Liver (tissue), 3 donors: ENCODE results near the gene XRCC1.

Source experiments
- ATF3 ChIP-seq: IDR thresholded peaks from 2 replicates; pipeline ENCODE4 v1.6.1; 2016; ENCODE audit warnings: antibody characterized with exemption
- CTCF ChIP-seq: fragments of 150-350 bp; IDR thresholded peaks from 2 replicates; pipeline ENCODE4 v1.5.1; 2017; ENCODE audit warnings: improper control_type of control experiment, low read depth, low read length; ENCODE audit not compliant: missing input control
- EGR1 ChIP-seq, 2 donors: IDR thresholded peaks; 2 replicates each; pipeline ENCODE4 v1.6.1; 2016 to 2018; ENCODE audit warnings: antibody characterized with exemption in 2 of 2, low read depth in 2 of 2
- FOXA2 ChIP-seq: IDR thresholded peaks from 2 replicates; pipeline ENCODE4 v1.6.1; 2016; ENCODE audit warnings: antibody characterized with exemption
- GABPA ChIP-seq, 2 donors: IDR thresholded peaks in 1 of 2; conservative IDR thresholded peaks in 1 of 2; 2 replicates each; pipeline ENCODE4 v1.6.1; 2016; ENCODE audit warnings: antibody characterized with exemption in 2 of 2, mild to moderate bottlenecking in 1 of 2, moderate library complexity in 1 of 2
- MAX ChIP-seq: IDR thresholded peaks from 2 replicates; pipeline ENCODE4 v1.6.1; 2016; ENCODE audit warnings: antibody characterized with exemption
- REST ChIP-seq: IDR thresholded peaks from 2 replicates; pipeline ENCODE4 v1.6.1; 2016; ENCODE audit warnings: antibody characterized with exemption, mild to moderate bottlenecking
- donor health status: healthy.
- donor health status: healthy.

- TF ChIP-seq REST (no peak), ATF3 (no peak), CTCF (no peak), MAX (no peak), EGR1 (IDR thresholded peaks at IDR 0.05; ENCODE audit: low read depth in 2 of 2) (no peak), GABPA (IDR thresholded peaks at IDR 0.05 in 1 of 2, conservative IDR thresholded peaks at IDR 0.05 in 1 of 2) (no peak), FOXA2 (no peak)
These were observed 9.2 kb upstream of the XRCC1 start for GRCh38 chr19:43584484-43584883.
